Esophagus muscularis mucosa (tissue), 4 donors: ENCODE measurements around the gene PCNX1. TPM values are rescaled to one million over a fixed set of nuclear protein-coding genes. Genes with fewer than 3 reads are reported as not detected.

Experiments
- DNase-seq: peaks from one replicate; pipeline ENCODE4 v3.0.0-alpha.2; 2017; ENCODE audit errors: extremely low spot score
- H3K27ac ChIP-seq, 4 donors: fragments of 200-600 bp; sonication (generic); replicated peaks in 1 of 4; 1 replicate in 3 of 4; 2 replicates in 1 of 4; pipeline ENCODE4 v1.5.1; 2016 to 2019; ENCODE audit warnings: mild to moderate bottlenecking in 1 of 4
- H3K27me3 ChIP-seq, 4 donors: fragments of 200-600 bp; sonication (generic); one replicate each; pipeline versions ENCODE4 v1.5.1 to v1.6.0; 2016 to 2019
- H3K36me3 ChIP-seq, 4 donors: fragments of 200-600 bp; sonication (generic); one replicate each; pipeline ENCODE4 v1.5.1; 2016 to 2019
- H3K4me1 ChIP-seq, 4 donors: fragments of 200-600 bp; sonication (generic); one replicate each; pipeline ENCODE4 v1.5.1; 2016 to 2019
- H3K4me3 ChIP-seq, 4 donors: fragments of 200-600 bp; sonication (generic); 1 replicate in 2 of 4; 2 replicates in 2 of 4; pipeline ENCODE4 v1.5.1; 2016 to 2019; ENCODE audit warnings: mild to moderate bottlenecking in 4 of 4, moderate library complexity in 1 of 4
- H3K9me3 ChIP-seq, 4 donors: fragments of 200-600 bp; sonication (generic); 1 replicate in 3 of 4; 2 replicates in 1 of 4; pipeline ENCODE4 v1.5.1; 2016 to 2019
- EP300 ChIP-seq: sonication (generic); formaldehyde crosslinking; IDR thresholded peaks from one replicate; pipeline ENCODE4 v1.6.1; 2017; ENCODE audit warnings: antibody characterized with exemption
- POLR2A ChIP-seq: fragments of 450-650 bp; IDR thresholded peaks from one replicate; pipeline ENCODE4 v1.6.1; 2017; ENCODE audit warnings: antibody characterized with exemption, moderate library complexity, mild to moderate bottlenecking, low read depth
- POLR2AphosphoS5 ChIP-seq, 2 donors: sonication (generic); formaldehyde crosslinking; IDR thresholded peaks; one replicate each; pipeline ENCODE4 v1.6.1; 2017; ENCODE audit warnings: antibody characterized with exemption in 2 of 2
- WGBS: methylation state at CpG from one replicate; pipeline ENCODE4 v1.1.5; 2018; 5-methylcytosine and 5-hydroxymethylcytosine counted together
- intact Hi-C: fragments of 100-400 bp; cut with DNase I; formaldehyde crosslinking; loops from one replicate; pipeline ENCODE4 v1.15.1; 2023
- total RNA-seq, 4 donors: library from RNA; depleted of rRNA; stranded (reverse); fragments of >200 nt; gene quantifications; one replicate each; pipeline versions ENCODE4 v1.1.0 to v1.2.1, GENCODE V29; 2016
- TF ChIP-seq, protein P1 (sequence below), 3 experiments: fragments of 200-600 bp in 2 of 3; fragments of 450-650 bp in 1 of 3; sonication (generic) in 2 of 3; IDR thresholded peaks; one replicate each; pipeline ENCODE4 v1.5.1; 2017 to 2019; ENCODE audit warnings: antibody characterized with exemption in 3 of 3, mild to moderate bottlenecking in 2 of 3, moderate library complexity in 1 of 3

PCNX1 gene
- total RNA-seq, 4 donors from 2014 or later, result 56.3 to 62.5 (median 59.6) TPM

DNA sequence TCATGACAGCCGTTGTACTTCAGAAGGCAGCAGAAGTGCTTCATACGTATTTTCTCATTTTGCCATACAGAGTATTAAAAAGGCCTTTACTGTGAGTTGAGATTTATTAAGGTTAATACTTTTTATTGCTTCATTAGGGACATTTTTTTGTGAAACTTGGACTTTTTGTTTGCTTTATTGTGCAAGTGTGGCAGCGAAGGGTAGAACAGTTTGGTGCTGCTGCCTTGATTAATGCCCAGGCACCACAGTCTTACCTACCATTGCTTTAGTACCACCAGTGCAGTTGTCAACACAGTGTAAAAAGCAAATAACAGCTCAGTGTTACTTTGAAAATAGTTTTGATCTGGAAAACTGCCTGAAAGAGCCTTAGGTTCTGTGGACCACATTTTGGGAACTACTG lies 147.4 kb downstream of the PCNX1 start:
- 95% methylated on average over 3 of the region's 3 CpGs for WGBS
- H3K4me3 ChIP-seq, result no peak overlapping the region
- DNase-seq, result no peak
- H3K36me3 ChIP-seq, result peaks cover 16 to 83% (median 54%) of the 10 kb centered on the region in 4 donors
- H3K27ac ChIP-seq, result no peak overlapping the region
- H3K27me3 ChIP-seq, result no peaks in the 10 kb centered on the region
- no peaks in the 10 kb centered on the region for H3K4me1 ChIP-seq
- no peaks in the 10 kb centered on the region for H3K9me3 ChIP-seq
- intact Hi-C loops, result no loop called here
- TF ChIP-seq POLR2A (no peak), EP300 (no peak), POLR2AphosphoS5 (IDR thresholded peaks at IDR 0.05) (no peak)
- TF ChIP-seq, protein P1, sequence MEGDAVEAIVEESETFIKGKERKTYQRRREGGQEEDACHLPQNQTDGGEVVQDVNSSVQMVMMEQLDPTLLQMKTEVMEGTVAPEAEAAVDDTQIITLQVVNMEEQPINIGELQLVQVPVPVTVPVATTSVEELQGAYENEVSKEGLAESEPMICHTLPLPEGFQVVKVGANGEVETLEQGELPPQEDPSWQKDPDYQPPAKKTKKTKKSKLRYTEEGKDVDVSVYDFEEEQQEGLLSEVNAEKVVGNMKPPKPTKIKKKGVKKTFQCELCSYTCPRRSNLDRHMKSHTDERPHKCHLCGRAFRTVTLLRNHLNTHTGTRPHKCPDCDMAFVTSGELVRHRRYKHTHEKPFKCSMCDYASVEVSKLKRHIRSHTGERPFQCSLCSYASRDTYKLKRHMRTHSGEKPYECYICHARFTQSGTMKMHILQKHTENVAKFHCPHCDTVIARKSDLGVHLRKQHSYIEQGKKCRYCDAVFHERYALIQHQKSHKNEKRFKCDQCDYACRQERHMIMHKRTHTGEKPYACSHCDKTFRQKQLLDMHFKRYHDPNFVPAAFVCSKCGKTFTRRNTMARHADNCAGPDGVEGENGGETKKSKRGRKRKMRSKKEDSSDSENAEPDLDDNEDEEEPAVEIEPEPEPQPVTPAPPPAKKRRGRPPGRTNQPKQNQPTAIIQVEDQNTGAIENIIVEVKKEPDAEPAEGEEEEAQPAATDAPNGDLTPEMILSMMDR (IDR thresholded peaks at IDR 0.05), result no peak

DNA sequence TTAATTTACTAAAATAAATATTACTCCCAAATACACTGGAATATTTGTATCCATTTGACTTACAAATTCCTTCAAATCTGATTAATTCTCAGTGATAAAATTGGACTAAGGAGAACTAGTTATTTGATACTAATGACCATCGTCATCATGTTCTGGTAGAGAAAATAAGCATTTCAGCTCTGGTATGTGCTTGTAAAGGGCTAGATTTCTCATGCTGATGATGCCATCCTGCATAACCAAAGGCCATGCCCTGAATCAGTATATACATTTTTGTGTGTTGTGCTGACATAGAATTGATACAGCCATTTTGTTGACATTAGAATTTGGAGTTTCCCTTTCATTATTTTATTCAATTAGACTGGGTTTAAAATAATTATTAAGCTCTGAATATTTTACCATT lies 148.9 kb downstream of the PCNX1 start:
- H3K4me1 ChIP-seq, result no peaks in the 10 kb centered on the region
- H3K9me3 ChIP-seq, result no peaks in the 10 kb centered on the region
- peaks cover 28 to 88% (median 63%) of the 10 kb centered on the region in 4 donors for H3K36me3 ChIP-seq
- intact Hi-C loops, result no loop called here
- TF ChIP-seq, protein P1 (IDR thresholded peaks at IDR 0.05), result no peak
- TF ChIP-seq POLR2AphosphoS5 (IDR thresholded peaks at IDR 0.05) (no peak), EP300 (no peak), POLR2A (no peak)
- 86% methylated on average over 1 of the region's 1 CpG for whole genome bisulfite sequencing
- no peak overlapping the region for H3K4me3 ChIP-seq
- no peak overlapping the region for H3K27ac ChIP-seq
- no peak for DNase-seq
- H3K27me3 ChIP-seq, result no peaks in the 10 kb centered on the region

GRCh38 chr14:71060274-71060673 lies 153.0 kb downstream of the PCNX1 start:
- Histone ChIP-seq H3K27ac (no peak overlapping the region), H3K36me3 (peaks cover 25 to 87% (median 63%) of the 10 kb centered on the region in 4 donors), H3K4me1 (no peaks in the 10 kb centered on the region), H3K4me3 (no peak overlapping the region), H3K9me3 (no peaks in the 10 kb centered on the region), H3K27me3 (no peaks in the 10 kb centered on the region)
- no peak for DNase-seq
- TF ChIP-seq, protein P1 (IDR thresholded peaks at IDR 0.05), result no peak
- TF ChIP-seq POLR2AphosphoS5 (IDR thresholded peaks at IDR 0.05) (no peak), EP300 (no peak)
- intact Hi-C loops, result no loop called here
- WGBS, result 89% methylated on average over 2 of the region's 2 CpGs

GRCh38 chr14:71060825-71061455 lies 153.7 kb downstream of the PCNX1 start:
- H3K4me3 ChIP-seq, result no peak overlapping the region
- no peak for TF ChIP-seq POLR2A
- TF ChIP-seq, protein P1 (IDR thresholded peaks at IDR 0.05), result no peak
- TF ChIP-seq POLR2AphosphoS5 (IDR thresholded peaks at IDR 0.05), result no peak
- no peak for TF ChIP-seq EP300
- DNase-seq, result no peak
- no peaks in the 10 kb centered on the region for H3K27me3 ChIP-seq
- 95% methylated on average over 2 of the region's 2 CpGs for WGBS
- no peak overlapping the region for H3K27ac ChIP-seq
- no peaks in the 10 kb centered on the region for H3K4me1 ChIP-seq
- peaks cover 25 to 85% (median 64%) of the 10 kb centered on the region in 4 donors for H3K36me3 ChIP-seq
- intact Hi-C loops, result no loop called here
- no peaks in the 10 kb centered on the region for H3K9me3 ChIP-seq

- no peak for DNase-seq
- no peaks in the 10 kb centered on the region for H3K27me3 ChIP-seq
- H3K36me3 ChIP-seq, result peaks cover 25 to 80% (median 63%) of the 10 kb centered on the region in 4 donors
- no peak overlapping the region for H3K27ac ChIP-seq
- H3K9me3 ChIP-seq, result no peaks in the 10 kb centered on the region
- no peaks in the 10 kb centered on the region for H3K4me1 ChIP-seq
- intact Hi-C loops, result no loop called here
- WGBS, result 100% methylated on average over 1 of the region's 1 CpG
- no peak for TF ChIP-seq POLR2A
- TF ChIP-seq, protein P1 (IDR thresholded peaks at IDR 0.05), result no peak
- TF ChIP-seq EP300, result no peak
- no peak for TF ChIP-seq POLR2AphosphoS5 (IDR thresholded peaks at IDR 0.05)
- no peak overlapping the region for H3K4me3 ChIP-seq
These were observed 154.2 kb downstream of the PCNX1 start for GRCh38 chr14:71061458-71061857.
